K562 (cell line): ENCODE measurements around the gene TTC39C. TPM values are rescaled to one million over a fixed set of nuclear protein-coding genes. Genes with fewer than 3 reads are reported as not detected.

Source experiments
- ATAC-seq: fragments of 200-7000 bp; cut with Tn5 transposase; 3 replicates; pipeline ENCODE4 v1.9.1; 2020; ENCODE audit warnings: moderate library complexity
- BruUV-seq: library from RNA; stranded (reverse); fragments of 400-500 nt; replicated peaks from 2 replicates; lab custom pipeline; 2021; lab: Mats Ljungman, UMichigan
- CTCF ChIA-PET: fragments of 300-600 bp; formaldehyde crosslinking; extraction: SDS; loops from one replicate; lab custom pipeline; 2021; ENCODE audit warnings: low intra/inter-chr PET ratio; lab: Yijun Ruan, JAX
- POLR2A ChIA-PET: fragments of 300-600, 350-650 bp; sonication (Branson Sonifier 250); formaldehyde crosslinking; extraction: SDS; loops from one replicate; lab custom pipeline; 2021; ENCODE audit warnings: antibody characterized with exemption, inconsistent platforms; lab: Yijun Ruan, JAX
- DNase-seq, 4 experiments: peaks; one replicate each; pipeline versions ENCODE4 v3.0.0 to v3.0.0-alpha.2; 2011 to 2018; ENCODE audit warnings: low spot score in 3 of 4, mixed read lengths in 3 of 4; ENCODE audit errors: extremely low read depth in 1 of 4
- FAIRE-seq: peaks from 2 replicates; lab custom pipeline; 2011; peaks lifted over from hg19 to GRCh38; lab: Jason Lieb, UNC
- H2AFZ ChIP-seq: 2 replicates; pipeline ENCODE4 v1.6.0; 2011; ENCODE audit warnings: low read depth, low read length, control low read depth, inconsistent platforms
- H3K27ac ChIP-seq: fragments of 200-600 bp; 3 replicates; pipeline ENCODE4 v1.8.0; 2011; ENCODE audit warnings: low read depth, mild to moderate bottlenecking, control low read depth, inconsistent platforms, low read length, moderate library complexity, mixed read lengths; ENCODE audit errors: extremely low read depth
- H3K27me3 ChIP-seq, 2 experiments: fragments of 300-600 bp in 1 of 2; 2 replicates in 1 of 2; 3 replicates in 1 of 2; pipeline versions ENCODE4 v1.6.0 to v1.8.0; 2011; ENCODE audit warnings: inconsistent platforms in 2 of 2, low read length in 2 of 2, mild to moderate bottlenecking in 1 of 2, mixed read lengths in 1 of 2, moderate library complexity in 1 of 2; ENCODE audit not compliant: control insufficient read depth in 2 of 2, insufficient read depth in 2 of 2
- H3K36me3 ChIP-seq: fragments of 300-600 bp; 3 replicates; pipeline ENCODE4 v1.8.0; 2011; ENCODE audit warnings: mild to moderate bottlenecking, low read length, inconsistent platforms; ENCODE audit not compliant: control insufficient read depth, insufficient read depth
- H3K4me1 ChIP-seq, 2 experiments: fragments of 200-600 bp in 1 of 2; replicated peaks in 1 of 2; 2 replicates in 1 of 2; 3 replicates in 1 of 2; pipeline versions ENCODE4 v1.5.1 to v1.8.0; 2011; ENCODE audit warnings: inconsistent platforms in 2 of 2, low read length in 2 of 2, mild to moderate bottlenecking in 1 of 2, mixed read lengths in 1 of 2, moderate library complexity in 1 of 2; ENCODE audit not compliant: control insufficient read depth in 2 of 2, insufficient read depth in 2 of 2
- H3K4me2 ChIP-seq: 2 replicates; pipeline ENCODE4 v1.6.1; 2011; ENCODE audit warnings: low read length, control low read depth, inconsistent platforms, mixed read lengths; ENCODE audit not compliant: insufficient read depth
- H3K4me3 ChIP-seq: fragments of 200-600 bp; sonication (generic), shearing (Covaris generic); 2 replicates; pipeline ENCODE4 v1.5.1; 2016; ENCODE audit warnings: control low read depth, inconsistent platforms
- H3K79me2 ChIP-seq: fragments of 200-600 bp; 3 replicates; pipeline ENCODE4 v1.8.0; 2011; ENCODE audit warnings: low read length, inconsistent platforms; ENCODE audit not compliant: control insufficient read depth, insufficient read depth
- H3K9ac ChIP-seq, 2 experiments: 2 replicates each; pipeline versions ENCODE4 v1.6.0 to v1.6.1; 2011; ENCODE audit warnings: low read depth in 2 of 2, low read length in 2 of 2, control low read depth in 1 of 2, inconsistent platforms in 1 of 2, mild to moderate bottlenecking in 1 of 2, mixed read lengths in 1 of 2; ENCODE audit not compliant: insufficient read depth in 1 of 2
- H3K9me1 ChIP-seq: one replicate; pipeline ENCODE4 v1.6.0; 2011; ENCODE audit warnings: inconsistent platforms, mild to moderate bottlenecking, low read length, moderate library complexity; ENCODE audit not compliant: control insufficient read depth, insufficient read depth
- H3K9me3 ChIP-seq: replicated peaks from 2 replicates; pipeline ENCODE4 v1.5.1; 2011; ENCODE audit warnings: low read depth, low read length, inconsistent platforms; ENCODE audit not compliant: control insufficient read depth, insufficient read depth
- H4K20me1 ChIP-seq: replicated peaks from 2 replicates; pipeline ENCODE4 v1.6.1; 2011; ENCODE audit warnings: low read length, inconsistent platforms, mixed read lengths; ENCODE audit not compliant: control insufficient read depth, insufficient read depth
- FOXJ3 ChIP-seq: sonication (generic); formaldehyde crosslinking; IDR thresholded peaks from 2 replicates; pipeline ENCODE4 v1.4.0; 2020; ENCODE audit warnings: mild to moderate bottlenecking, missing genetic modification reagents
- MCM7 ChIP-seq, 2 experiments: fragments of 450-650 bp; IDR thresholded peaks; 2 replicates each; pipeline ENCODE4 v1.6.1; 2016 to 2018
- RBM14 ChIP-seq: fragments of 200-400 bp; formaldehyde crosslinking; IDR thresholded peaks from 2 replicates; pipeline ENCODE4 v1.6.1; 2018; ENCODE audit warnings: low read depth, mild to moderate bottlenecking, low read length, moderate library complexity, borderline replicate concordance; ENCODE audit not compliant: insufficient read depth
- ZC3H8 ChIP-seq: fragments of 450-650 bp; IDR thresholded peaks from 2 replicates; pipeline ENCODE4 v1.6.1; 2017
- ZFP30 ChIP-seq: fragments of 250-450 bp; sonication (Bioruptor Pico); IDR thresholded peaks from 2 replicates; pipeline ENCODE4 v1.8.0; 2022; ENCODE audit warnings: moderate library complexity, mild to moderate bottlenecking, inconsistent platforms, borderline replicate concordance
- ZNF224 ChIP-seq: sonication (generic); formaldehyde crosslinking; IDR thresholded peaks from 2 replicates; pipeline ENCODE4 v1.8.0; 2022; ENCODE audit warnings: mild to moderate bottlenecking, missing genetic modification reagents
- ZNF75A ChIP-seq: fragments of 450-650 bp; formaldehyde crosslinking; IDR thresholded peaks from 2 replicates; pipeline ENCODE4 v1.4.0; 2020; ENCODE audit warnings: mild to moderate bottlenecking
- WGBS: fragments of 100-300 bp; shearing (Covaris generic); methylation state at CpG from one replicate; pipeline ENCODE4 v1.1.6; 2016; ENCODE audit warnings: low coverage, mixed read lengths; ENCODE audit not compliant: insufficient coverage; ENCODE audit errors: missing lambda C conversion rate; 5-methylcytosine and 5-hydroxymethylcytosine counted together
- in situ Hi-C: fragments of 300-500 bp; cut with MboI; formaldehyde crosslinking; loops from 4 replicates; pipeline ENCODE4 v1.15.0; 2018; ENCODE audit warnings: inconsistent platforms, mixed read lengths
- intact Hi-C: fragments of 100-400 bp; cut with micrococcal nuclease; formaldehyde crosslinking; loops from 2 replicates; pipeline ENCODE4 v1.14.2; 2022
- polyA plus RNA-seq, 8 experiments: library from polyadenylated mRNA; depleted of rRNA in 4 of 8; stranded (reverse) in 5 of 8; unstranded in 3 of 8; fragments of >200 nt; fragmentation: Nextera tagmentation in 2 of 8; fragmentation: Illumina TruSeq in 1 of 8; extraction: Ambion mirVana in 2 of 8; extraction: Trizol in 1 of 8; gene quantifications; 2 replicates each; pipeline versions ENCODE4 v1.2.1 to v1.2.3, GENCODE V29; 2011 to 2014; ENCODE audit warnings: inconsistent platforms in 1 of 8, missing spikeins in 1 of 8
- total RNA-seq, 7 experiments: library from RNA; depleted of rRNA in 6 of 7; stranded (reverse); fragments of >200 nt in 6 of 7; fragmentation: Illumina TruSeq in 2 of 7; extraction: Trizol in 2 of 7; gene quantifications; 2 replicates each; pipeline versions ENCODE4 v1.2.1 to v1.2.3, GENCODE V29; 2011 to 2021; ENCODE audit warnings: low replicate concordance in 1 of 7
- TF ChIP-seq, protein P1 (sequence below): fragments of 250-450 bp; sonication (Bioruptor Pico); IDR thresholded peaks from 2 replicates; pipeline ENCODE4 v1.4.0; 2020
- TF ChIP-seq, protein P2 (sequence below): fragments of 200-600 bp; sonication (generic); IDR thresholded peaks from one replicate; pipeline ENCODE4 v1.6.1; 2012; ENCODE audit warnings: mild to moderate bottlenecking, low read depth, low read length, inconsistent platforms

Gene TTC39C
- total and polyA plus RNA-seq, 9 of the 15 experiments (the other 6 are each of a cell fraction or from before 2014, with no cell fraction given), result 0.01 to 0.58 (median 0.18) TPM; not detected in 5

DNA sequence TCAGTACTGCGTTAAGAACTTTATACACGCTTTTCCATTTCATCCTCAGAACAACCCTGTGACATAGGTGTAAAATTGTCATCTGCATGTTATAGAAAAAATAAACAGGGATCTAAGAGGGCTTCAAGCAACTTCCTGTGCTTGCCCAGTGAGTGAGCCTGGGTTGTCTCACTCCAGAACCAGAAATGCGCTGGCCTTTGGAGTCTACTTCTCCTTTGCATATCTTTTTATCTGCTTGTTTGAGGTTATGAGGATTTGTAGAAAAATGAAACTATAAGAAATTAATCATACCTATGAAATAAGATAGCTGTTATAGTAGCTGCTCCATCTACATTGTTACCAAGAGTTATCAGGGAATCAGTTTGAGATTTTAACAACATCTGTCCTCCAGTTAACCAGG lies 69.0 kb downstream of the TTC39C start:
- ATAC-seq, result no peak
- no peak overlapping the region for H3K4me3 ChIP-seq
- no peaks in the 10 kb centered on the region for H4K20me1 ChIP-seq
- H3K4me1 ChIP-seq, result no peaks in the 10 kb centered on the region
- in situ Hi-C loops (no loop called here), intact Hi-C loops (no loop called here)
- no peaks in the 10 kb centered on the region for H3K36me3 ChIP-seq
- no peaks in the 10 kb centered on the region for H3K9me3 ChIP-seq
- POLR2A ChIA-PET, result no interaction called here
- CTCF ChIA-PET, result no interaction called here
- no peaks in the 10 kb centered on the region for H3K79me2 ChIP-seq
- H3K27me3 ChIP-seq, result no peaks in the 10 kb centered on the region
- no peaks in the 10 kb centered on the region for H3K9me1 ChIP-seq
- BruUV-seq, result no TSS peak
- FAIRE-seq, result no peak
- DNase-seq, result no peak
- 4% methylated on average over 3 of the region's 3 CpGs for WGBS
- no peak overlapping the region for H3K27ac ChIP-seq
- H3K4me2 ChIP-seq, result no peak overlapping the region
- H2AFZ ChIP-seq, result no peak overlapping the region
- no peak overlapping the region for H3K9ac ChIP-seq
- no peak for TF ChIP-seq ZC3H8
- TF ChIP-seq MCM7 (IDR thresholded peaks at IDR 0.05), result no peak
- TF ChIP-seq ZFP30 (CRISPR knock-in tag), result no peak
- TF ChIP-seq FOXJ3, result no peak
- no peak for TF ChIP-seq ZNF75A (CRISPR knock-in tag)
- TF ChIP-seq ZNF224 (CRISPR knock-in tag), result no peak
- TF ChIP-seq, protein P1, sequence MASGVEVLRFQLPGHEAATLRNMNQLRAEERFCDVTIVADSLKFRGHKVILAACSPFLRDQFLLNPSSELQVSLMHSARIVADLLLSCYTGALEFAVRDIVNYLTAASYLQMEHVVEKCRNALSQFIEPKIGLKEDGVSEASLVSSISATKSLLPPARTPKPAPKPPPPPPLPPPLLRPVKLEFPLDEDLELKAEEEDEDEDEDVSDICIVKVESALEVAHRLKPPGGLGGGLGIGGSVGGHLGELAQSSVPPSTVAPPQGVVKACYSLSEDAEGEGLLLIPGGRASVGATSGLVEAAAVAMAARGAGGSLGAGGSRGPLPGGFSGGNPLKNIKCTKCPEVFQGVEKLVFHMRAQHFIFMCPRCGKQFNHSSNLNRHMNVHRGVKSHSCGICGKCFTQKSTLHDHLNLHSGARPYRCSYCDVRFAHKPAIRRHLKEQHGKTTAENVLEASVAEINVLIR, result no peak
- TF ChIP-seq, protein P2, sequence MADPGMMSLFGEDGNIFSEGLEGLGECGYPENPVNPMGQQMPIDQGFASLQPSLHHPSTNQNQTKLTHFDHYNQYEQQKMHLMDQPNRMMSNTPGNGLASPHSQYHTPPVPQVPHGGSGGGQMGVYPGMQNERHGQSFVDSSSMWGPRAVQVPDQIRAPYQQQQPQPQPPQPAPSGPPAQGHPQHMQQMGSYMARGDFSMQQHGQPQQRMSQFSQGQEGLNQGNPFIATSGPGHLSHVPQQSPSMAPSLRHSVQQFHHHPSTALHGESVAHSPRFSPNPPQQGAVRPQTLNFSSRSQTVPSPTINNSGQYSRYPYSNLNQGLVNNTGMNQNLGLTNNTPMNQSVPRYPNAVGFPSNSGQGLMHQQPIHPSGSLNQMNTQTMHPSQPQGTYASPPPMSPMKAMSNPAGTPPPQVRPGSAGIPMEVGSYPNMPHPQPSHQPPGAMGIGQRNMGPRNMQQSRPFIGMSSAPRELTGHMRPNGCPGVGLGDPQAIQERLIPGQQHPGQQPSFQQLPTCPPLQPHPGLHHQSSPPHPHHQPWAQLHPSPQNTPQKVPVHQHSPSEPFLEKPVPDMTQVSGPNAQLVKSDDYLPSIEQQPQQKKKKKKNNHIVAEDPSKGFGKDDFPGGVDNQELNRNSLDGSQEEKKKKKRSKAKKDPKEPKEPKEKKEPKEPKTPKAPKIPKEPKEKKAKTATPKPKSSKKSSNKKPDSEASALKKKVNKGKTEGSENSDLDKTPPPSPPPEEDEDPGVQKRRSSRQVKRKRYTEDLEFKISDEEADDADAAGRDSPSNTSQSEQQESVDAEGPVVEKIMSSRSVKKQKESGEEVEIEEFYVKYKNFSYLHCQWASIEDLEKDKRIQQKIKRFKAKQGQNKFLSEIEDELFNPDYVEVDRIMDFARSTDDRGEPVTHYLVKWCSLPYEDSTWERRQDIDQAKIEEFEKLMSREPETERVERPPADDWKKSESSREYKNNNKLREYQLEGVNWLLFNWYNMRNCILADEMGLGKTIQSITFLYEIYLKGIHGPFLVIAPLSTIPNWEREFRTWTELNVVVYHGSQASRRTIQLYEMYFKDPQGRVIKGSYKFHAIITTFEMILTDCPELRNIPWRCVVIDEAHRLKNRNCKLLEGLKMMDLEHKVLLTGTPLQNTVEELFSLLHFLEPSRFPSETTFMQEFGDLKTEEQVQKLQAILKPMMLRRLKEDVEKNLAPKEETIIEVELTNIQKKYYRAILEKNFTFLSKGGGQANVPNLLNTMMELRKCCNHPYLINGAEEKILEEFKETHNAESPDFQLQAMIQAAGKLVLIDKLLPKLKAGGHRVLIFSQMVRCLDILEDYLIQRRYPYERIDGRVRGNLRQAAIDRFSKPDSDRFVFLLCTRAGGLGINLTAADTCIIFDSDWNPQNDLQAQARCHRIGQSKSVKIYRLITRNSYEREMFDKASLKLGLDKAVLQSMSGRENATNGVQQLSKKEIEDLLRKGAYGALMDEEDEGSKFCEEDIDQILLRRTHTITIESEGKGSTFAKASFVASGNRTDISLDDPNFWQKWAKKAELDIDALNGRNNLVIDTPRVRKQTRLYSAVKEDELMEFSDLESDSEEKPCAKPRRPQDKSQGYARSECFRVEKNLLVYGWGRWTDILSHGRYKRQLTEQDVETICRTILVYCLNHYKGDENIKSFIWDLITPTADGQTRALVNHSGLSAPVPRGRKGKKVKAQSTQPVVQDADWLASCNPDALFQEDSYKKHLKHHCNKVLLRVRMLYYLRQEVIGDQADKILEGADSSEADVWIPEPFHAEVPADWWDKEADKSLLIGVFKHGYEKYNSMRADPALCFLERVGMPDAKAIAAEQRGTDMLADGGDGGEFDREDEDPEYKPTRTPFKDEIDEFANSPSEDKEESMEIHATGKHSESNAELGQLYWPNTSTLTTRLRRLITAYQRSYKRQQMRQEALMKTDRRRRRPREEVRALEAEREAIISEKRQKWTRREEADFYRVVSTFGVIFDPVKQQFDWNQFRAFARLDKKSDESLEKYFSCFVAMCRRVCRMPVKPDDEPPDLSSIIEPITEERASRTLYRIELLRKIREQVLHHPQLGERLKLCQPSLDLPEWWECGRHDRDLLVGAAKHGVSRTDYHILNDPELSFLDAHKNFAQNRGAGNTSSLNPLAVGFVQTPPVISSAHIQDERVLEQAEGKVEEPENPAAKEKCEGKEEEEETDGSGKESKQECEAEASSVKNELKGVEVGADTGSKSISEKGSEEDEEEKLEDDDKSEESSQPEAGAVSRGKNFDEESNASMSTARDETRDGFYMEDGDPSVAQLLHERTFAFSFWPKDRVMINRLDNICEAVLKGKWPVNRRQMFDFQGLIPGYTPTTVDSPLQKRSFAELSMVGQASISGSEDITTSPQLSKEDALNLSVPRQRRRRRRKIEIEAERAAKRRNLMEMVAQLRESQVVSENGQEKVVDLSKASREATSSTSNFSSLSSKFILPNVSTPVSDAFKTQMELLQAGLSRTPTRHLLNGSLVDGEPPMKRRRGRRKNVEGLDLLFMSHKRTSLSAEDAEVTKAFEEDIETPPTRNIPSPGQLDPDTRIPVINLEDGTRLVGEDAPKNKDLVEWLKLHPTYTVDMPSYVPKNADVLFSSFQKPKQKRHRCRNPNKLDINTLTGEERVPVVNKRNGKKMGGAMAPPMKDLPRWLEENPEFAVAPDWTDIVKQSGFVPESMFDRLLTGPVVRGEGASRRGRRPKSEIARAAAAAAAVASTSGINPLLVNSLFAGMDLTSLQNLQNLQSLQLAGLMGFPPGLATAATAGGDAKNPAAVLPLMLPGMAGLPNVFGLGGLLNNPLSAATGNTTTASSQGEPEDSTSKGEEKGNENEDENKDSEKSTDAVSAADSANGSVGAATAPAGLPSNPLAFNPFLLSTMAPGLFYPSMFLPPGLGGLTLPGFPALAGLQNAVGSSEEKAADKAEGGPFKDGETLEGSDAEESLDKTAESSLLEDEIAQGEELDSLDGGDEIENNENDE, result no peak
- TF ChIP-seq RBM14, result no peak
